Amniotic epithelial cell (primary cell): ENCODE results near the gene DNAJB6.

Source experiments
- DNase-seq: peaks from one replicate; pipeline ENCODE4 v3.0.0-alpha.2; 2010; ENCODE audit warnings: low read depth

DNAJB6 gene

DNA sequence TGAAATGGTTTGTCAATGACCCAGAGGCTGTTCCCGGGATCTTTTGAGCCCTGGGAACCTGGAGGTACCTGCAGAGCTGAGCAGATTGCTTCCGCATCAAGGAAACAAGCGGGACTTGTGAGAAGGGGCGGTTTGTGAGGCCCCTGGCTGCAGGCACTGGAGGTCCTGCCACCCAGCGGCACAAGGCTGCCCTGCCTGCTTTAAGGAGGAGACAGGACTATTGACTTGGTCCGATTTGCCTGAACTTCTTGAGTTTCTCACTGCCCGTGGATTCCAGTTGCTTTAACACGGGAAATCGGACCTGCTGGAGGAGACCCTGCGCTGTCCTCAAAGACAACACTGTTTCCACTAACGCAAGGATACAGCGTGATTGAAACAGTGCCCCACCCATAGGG is 130.1 kb downstream of the DNAJB6 start:
- no peak for DNase-seq
